Prostate gland (tissue), 2 donors: ENCODE data around the gene PDGFA. TPM values are rescaled to one million over a fixed set of nuclear protein-coding genes. Genes with fewer than 3 reads are reported as not detected.

ENCODE experiments used
- DNase-seq: peaks from one replicate; pipeline ENCODE4 v3.0.0-alpha.2; 2019; ENCODE audit warnings: low spot score
- H3K27ac ChIP-seq, 2 donors: fragments of 200-600 bp; sonication (generic); 2 replicates each; pipeline ENCODE4 v1.5.1; 2017 to 2019
- H3K27me3 ChIP-seq: fragments of 200-600 bp; sonication (generic); replicated peaks from 2 replicates; pipeline ENCODE4 v1.5.1; 2019; ENCODE audit not compliant: insufficient read depth
- H3K36me3 ChIP-seq, 2 donors: fragments of 200-600 bp; sonication (generic); 1 replicate in 1 of 2; 2 replicates in 1 of 2; pipeline versions ENCODE4 v1.5.1 to v1.8.1; 2017 to 2019
- H3K4me1 ChIP-seq: fragments of 200-600 bp; sonication (generic); replicated peaks from 2 replicates; pipeline ENCODE4 v1.5.1; 2019
- H3K4me3 ChIP-seq, 2 donors: fragments of 200-600 bp; sonication (generic); 2 replicates each; pipeline ENCODE4 v1.5.1; 2017 to 2019
- H3K9me3 ChIP-seq: fragments of 200-600 bp; sonication (generic); 2 replicates; pipeline ENCODE4 v1.5.1; 2017
- CTCF ChIP-seq, 4 experiments: fragments of 200-600 bp in 2 of 4; fragments of 450-650 bp in 2 of 4; sonication (generic) in 2 of 4; IDR thresholded peaks; 1 replicate in 3 of 4; 2 replicates in 1 of 4; pipeline ENCODE4 v1.5.1; 2016 to 2019; ENCODE audit warnings: antibody characterized with exemption in 4 of 4, mild to moderate bottlenecking in 2 of 4, moderate library complexity in 2 of 4
- POLR2A ChIP-seq: fragments of 450-650 bp; IDR thresholded peaks from one replicate; pipeline ENCODE4 v1.6.1; 2016; ENCODE audit warnings: antibody characterized with exemption, mild to moderate bottlenecking
- POLR2AphosphoS5 ChIP-seq: sonication (generic); formaldehyde crosslinking; IDR thresholded peaks from one replicate; pipeline ENCODE4 v1.6.1; 2017; ENCODE audit warnings: antibody characterized with exemption
- WGBS: methylation state at CpG from one replicate; pipeline ENCODE4 v1.1.5; 2018; 5-methylcytosine and 5-hydroxymethylcytosine counted together
- intact Hi-C: fragments of 100-400 bp; cut with DNase I; formaldehyde crosslinking; loops from one replicate; pipeline ENCODE4 v1.14.2; 2022
- total RNA-seq, 2 donors: library from RNA; depleted of rRNA; stranded (reverse); fragments of >200 nt; gene quantifications; one replicate each; pipeline ENCODE4 v1.1.0, GENCODE V29; 2016

PDGFA gene
- total RNA-seq, 2 donors from 2014 or later = 40.4 to 75.0 TPM

GRCh38 chr7:462173-463103 is 57.2 kb downstream of the PDGFA start:
- no peaks in the 10 kb centered on the region for H3K27me3 ChIP-seq
- TF ChIP-seq CTCF (IDR thresholded peaks at IDR 0.05) = no peak
- no peak for TF ChIP-seq POLR2A
- no peak for TF ChIP-seq POLR2AphosphoS5
- no peaks in the 10 kb centered on the region for H3K9me3 ChIP-seq
- H3K27ac ChIP-seq = no peak overlapping the region
- H3K36me3 ChIP-seq = no peaks in the 10 kb centered on the region
- H3K4me1 ChIP-seq = no peaks in the 10 kb centered on the region
- intact Hi-C loops = no loop called here
- no peak for DNase-seq
- 90% methylated on average over 42 of the region's 49 CpGs for WGBS
- H3K4me3 ChIP-seq = no peak overlapping the region

GRCh38 chr7:461453-462172 is 58.0 kb downstream of the PDGFA start:
- Histone ChIP-seq H3K9me3 (no peaks in the 10 kb centered on the region), H3K4me1 (no peaks in the 10 kb centered on the region), H3K27me3 (no peaks in the 10 kb centered on the region), H3K36me3 (no peaks in the 10 kb centered on the region), H3K4me3 (no peak overlapping the region), H3K27ac (no peak overlapping the region)
- intact Hi-C loops = no loop called here
- no peak for DNase-seq
- 75% methylated on average over 29 of the region's 29 CpGs for WGBS
- TF ChIP-seq POLR2AphosphoS5 = no peak
- TF ChIP-seq CTCF (IDR thresholded peaks at IDR 0.05) = no peak
- TF ChIP-seq POLR2A = no peak

- Histone ChIP-seq H3K4me3 (no peak overlapping the region), H3K9me3 (no peaks in the 10 kb centered on the region), H3K36me3 (no peaks in the 10 kb centered on the region), H3K27ac (no peak overlapping the region), H3K27me3 (no peaks in the 10 kb centered on the region), H3K4me1 (no peaks in the 10 kb centered on the region)
- intact Hi-C loops = no loop called here
- 69% methylated on average over 2 of the region's 2 CpGs for WGBS
- no peak for DNase-seq
- TF ChIP-seq CTCF (IDR thresholded peaks at IDR 0.05) (no peak), POLR2AphosphoS5 (no peak), POLR2A (no peak)
Observed at GRCh38 chr7:461117-461452, 58.6 kb downstream of the PDGFA start.

GRCh38 chr7:460374-461116 is 59.1 kb downstream of the PDGFA start:
- intact Hi-C loops = no loop called here
- H3K27ac ChIP-seq = no peak overlapping the region
- no peak for DNase-seq
- no peak overlapping the region for H3K4me3 ChIP-seq
- 39% methylated on average over 26 of the region's 26 CpGs for WGBS
- H3K4me1 ChIP-seq = no peaks in the 10 kb centered on the region
- H3K9me3 ChIP-seq = no peaks in the 10 kb centered on the region
- no peaks in the 10 kb centered on the region for H3K27me3 ChIP-seq
- H3K36me3 ChIP-seq = no peaks in the 10 kb centered on the region
- TF ChIP-seq POLR2AphosphoS5 = no peak
- TF ChIP-seq CTCF (IDR thresholded peaks at IDR 0.05) = no peak
